Mucosa of rectum (tissue), 2 donors: ENCODE data around the gene ZNF24.
A peak's percentile ranks its signal among the peaks of the same experiment; 100 is the strongest.

ENCODE experiments used
- H3K27ac ChIP-seq, 2 donors: one replicate each; pipeline ENCODE4 v1.7.0; 2013; ENCODE audit warnings: inconsistent platforms in 2 of 2, low read depth in 2 of 2, low read length in 2 of 2
- H3K27me3 ChIP-seq, 2 donors: one replicate each; pipeline ENCODE4 v1.7.0; 2013; ENCODE audit warnings: low read length in 2 of 2; ENCODE audit not compliant: control insufficient read depth in 2 of 2, insufficient read depth in 2 of 2
- H3K36me3 ChIP-seq, 2 donors: one replicate each; pipeline ENCODE4 v1.7.0; 2013; ENCODE audit warnings: low read length in 2 of 2; ENCODE audit not compliant: control insufficient read depth in 2 of 2, insufficient read depth in 2 of 2
- H3K4me1 ChIP-seq, 2 donors: one replicate each; pipeline ENCODE4 v1.7.0; 2013; ENCODE audit warnings: low read length in 2 of 2, mild to moderate bottlenecking in 1 of 2; ENCODE audit not compliant: control insufficient read depth in 2 of 2, insufficient read depth in 2 of 2
- H3K4me3 ChIP-seq, 2 donors: one replicate each; pipeline ENCODE4 v1.7.0; 2013; ENCODE audit warnings: low read length in 2 of 2
- H3K9ac ChIP-seq, 2 donors: one replicate each; pipeline ENCODE4 v1.7.0; 2013; ENCODE audit warnings: low read length in 2 of 2, low read depth in 1 of 2, mild to moderate bottlenecking in 1 of 2
- H3K9me3 ChIP-seq, 2 donors: one replicate each; pipeline ENCODE4 v1.7.0; 2013; ENCODE audit warnings: low read length in 2 of 2; ENCODE audit not compliant: control insufficient read depth in 2 of 2
- donor health status: healthy.
- donor health status: Normal muscosa, but diverticular disease.

Gene ZNF24

DNA sequence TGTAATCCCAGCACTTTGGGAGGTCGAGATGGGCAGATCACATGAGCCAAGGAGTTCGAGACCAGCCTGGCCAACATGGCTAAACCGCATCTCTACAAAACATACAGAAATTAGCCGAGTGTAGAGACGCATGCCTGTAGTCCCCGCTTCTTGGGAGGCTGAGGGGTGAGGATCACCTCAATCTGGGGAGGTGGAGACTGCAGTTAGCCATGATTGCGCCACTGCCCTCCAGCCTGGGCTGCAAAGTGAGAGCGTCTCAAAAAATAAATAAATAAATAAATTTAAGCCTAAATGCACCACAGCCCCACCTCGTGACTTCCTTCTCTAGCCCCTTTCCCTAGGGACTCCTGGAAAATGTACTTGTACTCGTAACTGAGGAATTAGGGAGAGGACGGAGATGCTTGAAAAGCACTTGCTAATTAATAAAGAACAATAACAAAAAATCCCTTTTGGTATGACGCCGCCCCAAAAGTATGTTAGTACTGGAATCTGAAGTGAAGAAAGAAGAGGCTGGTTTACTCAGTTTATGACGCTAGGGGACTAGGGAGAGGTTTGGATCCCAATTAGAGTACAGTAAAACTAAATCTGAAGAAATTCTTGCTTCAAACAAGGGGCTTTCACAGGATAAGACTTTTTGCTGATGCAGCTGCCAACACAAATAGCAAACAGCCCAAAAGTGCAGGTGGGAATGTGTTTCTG, 33.8 kb upstream of the ZNF24 start:
- H3K27ac ChIP-seq, result no peak overlapping the region
- no peaks in the 10 kb centered on the region for H3K9me3 ChIP-seq
- no peak overlapping the region for H3K4me3 ChIP-seq
- peaks cover 2% of the 10 kb centered on the region in 2 donors for H3K4me1 ChIP-seq
- no peak overlapping the region for H3K9ac ChIP-seq
- H3K27me3 ChIP-seq, result no peaks in the 10 kb centered on the region
- no peaks in the 10 kb centered on the region for H3K36me3 ChIP-seq

DNA sequence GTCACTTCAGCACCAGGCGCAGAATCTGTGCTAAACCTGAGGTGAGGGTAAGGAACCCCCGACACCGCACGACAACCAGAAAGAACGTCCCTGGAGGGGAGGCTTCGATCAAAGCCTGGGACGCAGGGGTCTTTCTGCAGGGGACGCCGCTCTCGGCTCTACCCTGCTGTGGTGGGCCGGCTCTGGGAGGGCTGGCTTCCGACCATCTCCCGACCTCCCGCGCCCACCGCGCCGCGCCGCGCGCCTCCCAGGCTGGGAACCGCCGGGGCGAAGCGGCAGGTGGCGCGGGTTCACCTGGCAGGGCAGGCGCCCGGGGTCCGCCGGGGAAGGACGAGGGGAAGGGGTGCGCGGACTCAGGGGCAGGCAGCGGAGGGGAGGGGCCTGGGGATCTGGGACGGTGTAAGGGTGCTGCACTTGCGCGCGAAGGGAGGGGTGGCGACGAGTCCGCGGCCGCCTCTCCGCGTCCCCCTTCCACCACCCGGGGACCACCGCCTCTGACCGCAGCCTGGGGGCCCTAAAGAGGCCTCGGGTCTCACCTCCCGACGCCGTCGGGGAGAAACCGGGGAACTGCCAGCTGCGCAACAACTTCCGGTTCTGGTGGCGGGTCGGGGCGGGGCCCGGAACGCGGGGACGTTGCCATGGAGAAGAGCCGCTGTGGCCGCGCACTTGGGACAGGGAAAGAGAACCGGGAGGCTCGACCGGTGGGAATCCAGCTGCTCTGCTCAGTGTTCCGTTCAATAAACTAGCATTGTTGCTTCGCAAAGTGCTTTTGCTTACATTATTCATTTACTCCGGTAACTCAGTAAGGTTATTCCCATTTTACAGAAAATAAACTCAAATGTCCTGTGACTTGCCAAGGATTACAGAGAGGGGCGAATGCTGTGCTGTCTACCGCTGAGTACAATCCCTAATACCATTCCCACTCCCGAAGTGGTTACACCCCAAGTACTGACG, 32.8 kb upstream of the ZNF24 start, which contains the start of gene ZNF396:
Gene ZNF396 (minus strand): TSS at position 596 of the 954 bp plus-strand sequence. CDS start 3,045 bp downstream, outside the sequence.
- peak within 1 kb of the TSS; percentile 70 to 79 for H3K9ac ChIP-seq
- H3K27ac ChIP-seq, result peak within 1 kb of the TSS in 1 of 2 donors; percentile 34
- no peaks in the 10 kb centered on the region for H3K9me3 ChIP-seq

DNA sequence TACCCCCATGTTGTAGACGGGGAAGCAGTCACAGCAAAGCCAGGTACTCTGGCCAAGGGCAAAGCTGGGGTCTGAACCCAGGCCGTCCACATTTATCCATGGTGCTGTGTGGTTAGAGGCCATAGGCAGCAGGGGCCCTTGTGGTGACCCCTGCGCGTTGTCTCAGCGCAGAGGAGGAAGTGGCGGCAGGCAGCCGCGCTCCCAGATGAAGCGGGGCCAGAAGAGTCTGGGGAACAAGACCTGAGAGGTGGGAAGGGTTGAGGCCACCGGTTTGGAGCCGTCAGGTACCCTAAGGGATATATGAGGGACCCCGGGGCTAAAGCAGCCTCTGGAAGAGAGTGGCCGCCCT, 32.1 kb upstream of the ZNF24 start:
- Histone ChIP-seq H3K4me1 (peaks cover 2% of the 10 kb centered on the region in 2 donors), H3K27me3 (no peaks in the 10 kb centered on the region), H3K9me3 (no peaks in the 10 kb centered on the region), H3K9ac (peak overlapping the region; percentile 70 to 79), H3K27ac (no peak overlapping the region), H3K4me3 (peak overlapping the region; percentile 83 to 90), H3K36me3 (no peaks in the 10 kb centered on the region)

More for the DNA sequence above, 32.8 kb upstream of the ZNF24 start, which contains the start of gene ZNF396:
- H3K27me3 ChIP-seq, result no peaks in the 10 kb centered on the region
- peaks cover 2% of the 10 kb centered on the region in 2 donors for H3K4me1 ChIP-seq
- no peaks in the 10 kb centered on the region for H3K36me3 ChIP-seq
- H3K4me3 ChIP-seq, result peak within 1 kb of the TSS; percentile 83 to 90

DNA sequence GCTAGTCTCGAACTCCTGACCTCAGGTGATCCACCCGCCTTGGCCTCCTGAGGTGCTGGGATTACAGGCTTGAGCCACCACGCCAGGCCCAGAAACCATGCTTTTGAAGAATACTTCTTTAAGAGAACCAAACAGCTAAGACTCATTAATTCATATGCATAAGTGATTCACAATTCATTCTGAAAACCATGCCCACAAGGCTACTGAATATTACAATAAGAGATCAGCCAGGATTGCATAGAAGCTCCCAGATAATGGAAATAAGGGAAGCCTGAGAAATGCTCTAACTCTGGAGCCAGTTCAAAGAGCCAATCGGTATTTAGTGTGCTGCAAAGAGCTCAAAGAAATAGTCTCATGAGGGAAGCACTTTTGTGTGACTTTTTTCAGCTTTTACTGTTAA, 30.5 kb upstream of the ZNF24 start:
- Histone ChIP-seq H3K4me1 (peaks cover 2% of the 10 kb centered on the region in 2 donors), H3K27me3 (no peaks in the 10 kb centered on the region), H3K4me3 (no peak overlapping the region), H3K36me3 (no peaks in the 10 kb centered on the region), H3K27ac (no peak overlapping the region), H3K9ac (no peak overlapping the region), H3K9me3 (no peaks in the 10 kb centered on the region)

DNA sequence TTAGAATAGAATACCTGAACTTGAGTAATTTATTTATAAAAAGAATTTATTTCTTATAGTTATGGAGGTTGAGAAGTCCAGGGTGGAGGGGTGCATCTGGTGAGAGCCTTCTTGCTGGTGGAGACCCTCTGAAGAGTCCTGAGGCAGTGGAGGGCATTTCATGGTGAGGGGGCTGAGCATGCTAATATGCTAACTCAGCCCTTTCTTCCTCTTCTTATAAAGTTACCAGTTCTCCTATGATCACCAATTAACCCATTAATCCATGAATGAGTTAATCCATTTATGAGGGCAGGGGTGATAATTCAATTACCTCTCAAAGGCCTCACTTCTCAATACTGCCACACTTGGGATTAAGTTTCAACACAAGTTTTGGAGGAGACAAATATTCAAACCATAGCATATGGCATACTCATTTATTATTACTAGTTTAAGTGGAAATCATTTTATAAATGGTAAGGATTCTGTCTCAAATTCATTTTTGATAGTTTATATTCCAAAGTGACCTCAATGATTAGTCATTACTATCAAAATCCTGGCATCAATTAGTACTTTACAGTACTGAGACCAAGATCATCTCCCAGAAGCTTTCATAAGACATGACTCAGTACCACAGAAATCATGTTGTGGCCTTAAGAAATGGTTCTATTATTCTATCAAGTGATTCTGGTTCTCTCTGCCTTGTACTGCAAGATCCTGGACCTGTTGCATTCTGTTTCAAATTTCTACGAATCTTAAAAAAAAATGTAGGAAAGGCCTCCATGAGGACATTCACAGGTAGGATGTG, 27.4 kb upstream of the ZNF24 start:
- H3K36me3 ChIP-seq, result no peaks in the 10 kb centered on the region
- no peaks in the 10 kb centered on the region for H3K9me3 ChIP-seq
- H3K27ac ChIP-seq, result no peak overlapping the region
- no peaks in the 10 kb centered on the region for H3K27me3 ChIP-seq
- no peak overlapping the region for H3K9ac ChIP-seq
- H3K4me3 ChIP-seq, result no peak overlapping the region
- H3K4me1 ChIP-seq, result peaks cover 2% of the 10 kb centered on the region in 2 donors

DNA sequence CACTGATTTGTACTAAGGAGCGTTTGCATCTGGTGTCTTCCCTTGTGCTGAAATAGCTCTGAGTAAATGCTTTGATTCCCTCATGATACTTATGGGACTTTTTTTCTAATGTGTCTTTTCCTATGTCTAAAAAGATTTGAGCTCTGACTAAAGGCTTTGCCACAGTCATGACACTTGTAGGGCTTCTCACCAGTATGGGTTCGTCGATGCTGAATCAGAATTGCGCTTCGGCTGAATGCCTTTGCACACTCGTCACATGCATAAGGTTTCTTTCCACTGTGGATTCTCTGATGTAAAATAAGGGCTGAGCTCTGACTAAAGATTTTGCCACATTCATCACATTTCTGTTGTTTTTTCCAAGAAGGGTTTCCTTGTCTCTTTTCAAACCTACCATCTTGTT, 24.9 kb upstream of the ZNF24 start:
- Histone ChIP-seq H3K4me3 (no peak overlapping the region), H3K27me3 (no peaks in the 10 kb centered on the region), H3K9me3 (no peaks in the 10 kb centered on the region), H3K36me3 (no peaks in the 10 kb centered on the region), H3K9ac (no peak overlapping the region), H3K4me1 (no peaks in the 10 kb centered on the region), H3K27ac (no peak overlapping the region)

DNA sequence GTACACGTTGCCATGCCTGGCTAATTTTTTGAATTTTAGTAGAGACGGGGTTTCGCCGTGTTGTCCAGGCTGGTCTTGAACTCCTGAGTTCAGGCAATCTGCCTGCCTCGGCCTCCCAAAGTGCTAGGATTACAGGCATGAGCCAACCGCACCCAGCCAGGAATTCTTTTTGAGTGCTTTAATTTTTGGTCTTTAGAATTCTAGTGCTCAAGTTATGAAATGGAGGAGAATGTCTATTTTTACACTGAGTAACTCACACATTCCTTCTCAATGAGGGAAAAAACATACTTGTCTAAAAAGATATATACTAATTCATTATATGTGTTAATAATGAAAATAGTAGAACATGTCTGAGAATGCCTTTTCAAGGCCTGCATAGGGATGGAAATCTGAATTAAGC, 24.4 kb upstream of the ZNF24 start:
- Histone ChIP-seq H3K4me3 (no peak overlapping the region), H3K27me3 (no peaks in the 10 kb centered on the region), H3K9ac (no peak overlapping the region), H3K36me3 (no peaks in the 10 kb centered on the region), H3K27ac (no peak overlapping the region), H3K9me3 (no peaks in the 10 kb centered on the region), H3K4me1 (no peaks in the 10 kb centered on the region)

DNA sequence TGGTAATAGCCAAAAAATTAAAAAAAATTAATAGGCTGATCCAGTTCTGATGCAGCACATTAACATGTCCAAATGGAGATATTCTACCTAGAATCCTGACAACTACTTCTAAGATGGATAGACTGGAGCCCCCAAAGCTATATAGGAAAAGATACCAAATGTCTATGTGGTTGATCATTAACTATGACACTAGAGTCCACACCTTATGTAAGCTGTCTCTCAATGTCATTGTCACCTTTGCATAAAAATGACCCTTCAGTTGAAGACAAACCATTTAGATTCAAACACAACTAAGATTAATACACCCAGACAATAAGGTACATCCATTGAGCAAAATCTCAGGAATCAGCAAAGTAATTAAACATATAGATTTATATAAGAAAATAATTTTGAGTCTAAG, 18.3 kb upstream of the ZNF24 start:
- Histone ChIP-seq H3K27ac (no peak overlapping the region), H3K9me3 (no peaks in the 10 kb centered on the region), H3K36me3 (no peaks in the 10 kb centered on the region)

DNA sequence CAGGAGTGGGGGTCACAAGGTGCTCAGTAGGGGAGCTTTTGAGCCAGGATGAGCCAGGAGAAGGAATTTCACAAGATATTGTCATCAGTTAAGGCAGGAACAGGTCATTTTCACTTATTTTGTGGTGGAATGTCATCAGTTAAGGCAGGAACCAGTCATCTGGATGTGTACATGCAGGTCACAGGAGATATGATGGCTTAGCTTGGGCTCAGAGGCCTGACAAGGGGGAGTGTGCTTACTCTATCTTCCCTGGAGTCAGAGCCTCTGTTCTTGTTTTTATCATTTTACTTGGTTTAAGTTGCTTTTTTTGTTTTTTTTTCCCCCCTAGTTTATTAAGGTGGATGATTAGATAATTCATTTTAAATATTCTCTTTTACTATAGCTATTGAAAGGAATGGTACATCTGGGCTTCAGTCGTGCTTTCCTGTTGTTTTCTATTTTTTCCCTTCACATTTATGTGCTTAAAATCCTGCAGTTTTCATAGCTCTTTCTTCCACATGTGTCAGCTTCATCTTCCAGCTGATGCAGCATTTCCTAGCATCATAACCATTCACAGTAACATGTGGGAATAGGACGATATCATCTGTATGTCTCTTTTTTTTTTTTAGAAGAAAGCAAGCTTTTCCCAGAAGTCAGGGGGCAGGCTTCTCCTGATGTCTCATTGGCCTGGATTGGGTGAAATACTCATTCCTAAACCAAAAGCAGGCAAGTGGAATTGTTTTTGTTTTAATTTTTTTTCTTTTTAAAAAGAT, 17.5 kb upstream of the ZNF24 start:
- no peak overlapping the region for H3K9ac ChIP-seq
- no peaks in the 10 kb centered on the region for H3K4me1 ChIP-seq
- H3K4me3 ChIP-seq, result no peak overlapping the region
- no peaks in the 10 kb centered on the region for H3K9me3 ChIP-seq
- H3K36me3 ChIP-seq, result no peaks in the 10 kb centered on the region
- no peaks in the 10 kb centered on the region for H3K27me3 ChIP-seq
- H3K27ac ChIP-seq, result no peak overlapping the region

More for the DNA sequence above, 18.3 kb upstream of the ZNF24 start:
- no peaks in the 10 kb centered on the region for H3K27me3 ChIP-seq
- no peaks in the 10 kb centered on the region for H3K4me1 ChIP-seq
- no peak overlapping the region for H3K9ac ChIP-seq
- no peak overlapping the region for H3K4me3 ChIP-seq
